Iris pigment epithelial cell (primary cell): Measurements from ENCODE around the gene RXFP3.
"Not testable (repeated sequence)": the region's sequence is repeated elsewhere in the genome, so short reads cannot be mapped to it uniquely, and the experiment has no call there.

Experiments used
- DNase-seq: peaks from one replicate; pipeline ENCODE4 v3.0.0-alpha.2; 2011; ENCODE audit warnings: low read depth

RXFP3 gene

DNA sequence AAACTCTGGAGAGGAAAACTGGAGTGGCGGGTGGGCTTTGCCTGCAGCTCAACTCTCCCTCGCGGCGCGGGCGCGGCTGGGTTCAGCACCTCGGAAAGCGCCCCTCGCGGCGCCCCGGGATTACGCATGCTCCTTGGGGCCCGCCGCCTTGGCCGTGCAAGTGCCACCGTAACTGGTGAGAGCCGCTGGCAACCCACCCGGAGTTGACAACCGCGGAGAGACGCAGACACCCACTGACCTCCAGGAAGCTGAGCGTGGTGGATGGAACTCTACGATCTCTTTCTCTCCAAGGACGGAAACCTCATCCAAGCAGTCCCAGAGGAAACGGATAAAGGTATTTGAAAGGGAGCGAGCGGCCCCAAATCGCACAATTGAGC is 194 bp upstream of the RXFP3 start:
- peak; percentile 68 for DNase-seq

DNA sequence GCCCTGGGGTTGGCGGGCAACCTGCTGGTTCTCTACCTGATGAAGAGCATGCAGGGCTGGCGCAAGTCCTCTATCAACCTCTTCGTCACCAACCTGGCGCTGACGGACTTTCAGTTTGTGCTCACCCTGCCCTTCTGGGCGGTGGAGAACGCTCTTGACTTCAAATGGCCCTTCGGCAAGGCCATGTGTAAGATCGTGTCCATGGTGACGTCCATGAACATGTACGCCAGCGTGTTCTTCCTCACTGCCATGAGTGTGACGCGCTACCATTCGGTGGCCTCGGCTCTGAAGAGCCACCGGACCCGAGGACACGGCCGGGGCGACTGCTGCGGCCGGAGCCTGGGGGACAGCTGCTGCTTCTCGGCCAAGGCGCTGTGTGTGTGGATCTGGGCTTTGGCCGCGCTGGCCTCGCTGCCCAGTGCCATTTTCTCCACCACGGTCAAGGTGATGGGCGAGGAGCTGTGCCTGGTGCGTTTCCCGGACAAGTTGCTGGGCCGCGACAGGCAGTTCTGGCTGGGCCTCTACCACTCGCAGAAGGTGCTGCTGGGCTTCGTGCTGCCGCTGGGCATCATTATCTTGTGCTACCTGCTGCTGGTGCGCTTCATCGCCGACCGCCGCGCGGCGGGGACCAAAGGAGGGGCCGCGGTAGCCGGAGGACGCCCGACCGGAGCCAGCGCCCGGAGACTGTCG is 976 bp downstream of the RXFP3 start:
- no peak for DNase-seq

DNA sequence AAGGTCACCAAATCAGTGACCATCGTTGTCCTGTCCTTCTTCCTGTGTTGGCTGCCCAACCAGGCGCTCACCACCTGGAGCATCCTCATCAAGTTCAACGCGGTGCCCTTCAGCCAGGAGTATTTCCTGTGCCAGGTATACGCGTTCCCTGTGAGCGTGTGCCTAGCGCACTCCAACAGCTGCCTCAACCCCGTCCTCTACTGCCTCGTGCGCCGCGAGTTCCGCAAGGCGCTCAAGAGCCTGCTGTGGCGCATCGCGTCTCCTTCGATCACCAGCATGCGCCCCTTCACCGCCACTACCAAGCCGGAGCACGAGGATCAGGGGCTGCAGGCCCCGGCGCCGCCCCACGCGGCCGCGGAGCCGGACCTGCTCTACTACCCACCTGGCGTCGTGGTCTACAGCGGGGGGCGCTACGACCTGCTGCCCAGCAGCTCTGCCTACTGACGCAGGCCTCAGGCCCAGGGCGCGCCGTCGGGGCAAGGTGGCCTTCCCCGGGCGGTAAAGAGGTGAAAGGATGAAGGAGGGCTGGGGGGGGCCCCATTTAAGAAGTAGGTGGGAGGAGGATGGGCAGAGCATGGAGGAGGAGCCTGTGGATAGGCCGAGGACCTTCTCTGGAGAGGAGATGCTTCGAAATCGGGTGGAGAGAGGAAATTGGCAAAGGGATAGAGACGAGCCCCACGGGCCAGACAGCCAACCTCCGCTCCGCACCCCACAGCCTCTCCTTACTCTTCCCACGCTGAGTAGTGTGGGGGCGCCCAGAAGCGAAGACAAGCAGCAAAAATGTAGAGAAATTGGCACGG is 1.7 kb downstream of the RXFP3 start:
- no peak for DNase-seq

DNA sequence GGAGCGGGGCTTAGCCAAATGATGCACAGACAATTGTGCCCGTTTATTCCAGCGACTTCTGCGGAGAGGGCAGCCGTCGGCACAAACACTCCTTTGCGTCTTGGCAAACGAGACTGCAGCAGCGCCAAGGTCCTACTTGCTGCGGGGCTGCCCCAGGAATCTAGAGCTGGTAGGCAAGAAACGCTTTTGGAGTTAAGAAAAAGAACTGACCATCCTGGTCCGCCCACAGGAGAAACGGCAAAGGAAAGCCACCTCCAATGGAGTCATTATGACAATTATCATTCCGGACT is 2.3 kb downstream of the RXFP3 start:
- DNase-seq: no peak

DNA sequence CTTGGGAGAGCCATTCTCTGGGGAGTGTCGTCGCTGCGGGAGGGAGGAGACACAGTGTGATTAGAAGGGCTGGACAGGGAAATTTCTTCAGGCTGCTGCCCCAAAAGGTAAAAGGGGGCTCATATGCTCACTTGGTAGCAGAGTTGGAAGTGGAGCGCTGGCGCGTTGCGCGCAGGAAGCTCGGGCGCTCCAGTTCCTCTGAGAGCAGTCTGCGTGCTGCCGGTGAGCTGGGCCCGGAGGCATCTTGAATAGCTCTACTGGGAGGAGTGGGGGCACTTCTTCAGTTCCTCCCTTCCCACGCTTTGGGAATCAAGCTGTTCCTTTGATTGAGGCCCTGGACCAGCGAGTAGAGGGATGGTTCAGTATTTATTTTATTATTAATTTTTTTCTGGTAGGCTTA is 2.7 kb downstream of the RXFP3 start:
- no peak for DNase-seq

DNA sequence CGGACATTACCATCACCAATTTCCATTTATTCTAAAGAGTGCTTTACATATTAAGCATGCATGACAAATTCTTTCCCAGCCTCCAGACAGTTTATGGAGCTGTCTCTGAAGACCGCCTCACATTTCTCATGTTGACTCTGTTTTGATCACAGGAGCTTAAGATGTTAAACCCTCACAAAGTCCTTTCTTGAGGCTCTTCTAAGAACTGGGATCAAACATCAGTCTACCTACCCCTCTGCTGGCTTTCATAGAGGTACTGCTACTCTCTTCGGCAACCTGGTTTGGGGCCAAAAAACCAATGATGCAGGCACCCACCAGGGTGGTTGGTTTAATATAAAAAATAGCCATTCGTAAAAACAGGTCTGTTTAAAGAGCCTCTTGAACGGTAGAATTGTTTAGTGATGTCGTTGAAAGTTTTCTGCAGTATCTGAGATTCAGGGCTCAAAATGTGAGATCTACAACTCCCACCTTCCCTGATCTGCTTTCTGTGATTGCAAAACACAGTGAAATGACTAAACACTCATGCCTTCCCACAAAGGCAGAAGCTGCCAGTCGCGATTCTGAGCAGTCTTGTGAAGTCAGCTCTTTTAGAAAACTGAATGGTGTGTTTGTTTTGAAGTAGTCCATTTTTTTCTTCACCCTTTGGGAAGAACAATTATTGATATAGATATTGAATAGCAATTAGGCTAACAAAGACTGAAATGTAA is 3.5 kb downstream of the RXFP3 start:
- peak; percentile 79 for DNase-seq

DNA sequence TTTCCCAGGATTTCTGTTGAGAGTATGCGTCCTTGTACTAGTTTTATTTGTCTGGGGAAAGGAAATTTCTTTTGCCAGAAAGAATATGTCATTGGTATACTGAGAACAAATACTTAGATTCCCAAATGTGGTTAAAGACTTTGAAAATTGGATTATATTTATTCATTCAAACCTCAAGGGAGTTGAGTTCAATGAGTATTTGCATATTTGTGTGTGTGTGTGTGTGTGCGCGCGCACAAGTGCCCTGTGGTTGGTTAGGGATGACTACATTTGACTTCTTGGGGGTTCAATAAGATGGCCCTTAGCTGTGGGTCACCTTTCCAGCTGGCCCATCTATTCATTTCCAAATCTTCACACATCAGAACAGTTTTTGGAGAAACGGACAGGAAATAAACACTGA is 4.9 kb downstream of the RXFP3 start:
- no peak for DNase-seq

DNA sequence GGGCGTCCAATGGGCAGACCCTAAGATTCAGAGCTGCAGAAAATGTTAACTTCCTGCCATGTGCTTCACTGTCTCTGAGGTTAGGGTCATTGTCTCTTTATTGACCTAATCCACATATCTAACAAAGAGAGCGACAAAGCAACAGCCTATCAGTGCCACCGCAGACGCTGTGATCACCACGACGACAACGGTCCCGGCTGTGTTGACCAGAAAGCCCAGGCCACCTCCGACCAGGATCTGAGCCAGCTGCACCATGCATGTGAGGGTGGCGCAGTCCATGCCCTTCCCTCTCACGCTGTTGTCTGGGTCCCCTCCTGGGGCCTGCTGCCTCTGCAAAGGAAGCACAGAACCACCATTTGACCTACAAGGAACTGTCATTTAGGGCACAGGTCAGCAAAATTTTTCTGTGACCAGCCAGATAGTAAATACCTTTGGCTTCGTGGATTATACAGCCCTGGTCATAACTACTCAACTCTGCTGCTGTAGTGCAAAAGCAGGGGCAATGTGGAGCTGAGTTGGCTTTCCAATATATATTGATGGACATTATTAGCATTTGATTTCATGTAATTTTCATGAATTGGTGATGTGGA is 8.5 kb downstream of the RXFP3 start:
- no peak for DNase-seq

DNA sequence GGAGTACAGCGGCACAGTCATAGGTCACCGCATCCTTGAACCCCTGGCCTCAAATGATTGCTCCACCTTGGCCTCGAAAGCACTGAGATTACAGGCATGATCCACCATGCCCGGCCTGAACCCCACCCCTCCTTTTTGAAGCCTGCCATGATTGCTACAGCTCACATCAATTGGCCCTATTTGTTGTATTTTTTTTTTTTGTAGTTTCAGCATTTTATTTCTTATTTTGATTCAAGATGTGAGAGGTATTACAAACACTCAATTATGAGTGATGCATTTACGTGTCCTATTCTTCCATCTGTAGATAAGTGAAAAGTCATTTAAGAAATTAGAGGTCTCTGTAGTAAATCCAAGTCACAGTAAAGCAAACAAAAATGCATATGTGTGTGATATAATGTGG is 16.0 kb downstream of the RXFP3 start:
- DNase-seq: not testable (repeated sequence)

DNA sequence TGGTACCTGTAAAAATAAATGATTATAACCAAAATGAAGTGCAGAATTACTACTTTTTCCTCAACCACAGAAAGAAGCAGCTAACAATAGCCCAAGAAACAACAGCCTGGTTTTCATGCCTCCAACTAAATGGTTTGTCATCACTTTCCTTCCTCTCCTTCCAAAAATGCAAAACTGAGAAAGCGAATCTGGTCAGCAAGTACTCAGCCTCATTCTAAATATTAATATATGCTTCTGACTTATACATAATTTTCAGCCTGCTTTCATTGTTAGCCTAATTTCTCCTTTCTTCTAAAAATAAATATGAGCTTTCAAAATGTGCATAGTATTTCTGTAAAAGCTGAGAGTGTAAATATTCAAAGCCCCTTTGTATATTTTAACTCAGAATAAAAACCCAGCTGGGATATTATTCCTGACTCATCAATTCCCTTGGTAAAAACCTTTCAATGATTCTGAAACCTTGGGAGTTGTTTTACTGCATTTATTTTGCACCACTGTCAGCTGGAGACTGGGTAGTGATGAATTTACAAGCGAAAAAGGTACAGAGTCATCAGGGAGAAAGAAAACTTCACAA is 21.5 kb downstream of the RXFP3 start:
- no peak for DNase-seq

DNA sequence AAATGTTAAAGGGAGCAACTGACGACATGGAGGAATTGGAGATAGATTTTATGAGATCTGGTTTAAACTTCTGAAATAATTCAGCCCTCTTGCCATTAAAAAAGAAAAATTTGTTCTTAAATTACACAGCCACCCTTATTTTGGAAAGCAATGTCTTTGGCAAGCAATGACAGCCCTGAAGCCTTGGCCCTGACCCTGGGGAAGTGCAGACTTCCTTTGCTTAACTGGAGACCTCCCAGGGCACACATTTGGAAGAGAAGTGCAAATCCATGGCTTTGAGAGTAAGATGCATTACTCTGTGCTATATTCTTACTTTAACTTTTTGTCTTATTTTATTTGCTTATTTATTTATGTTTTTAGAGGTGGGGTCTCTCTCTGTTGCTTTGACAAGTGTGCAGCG is 22.0 kb downstream of the RXFP3 start:
- no peak for DNase-seq

DNA sequence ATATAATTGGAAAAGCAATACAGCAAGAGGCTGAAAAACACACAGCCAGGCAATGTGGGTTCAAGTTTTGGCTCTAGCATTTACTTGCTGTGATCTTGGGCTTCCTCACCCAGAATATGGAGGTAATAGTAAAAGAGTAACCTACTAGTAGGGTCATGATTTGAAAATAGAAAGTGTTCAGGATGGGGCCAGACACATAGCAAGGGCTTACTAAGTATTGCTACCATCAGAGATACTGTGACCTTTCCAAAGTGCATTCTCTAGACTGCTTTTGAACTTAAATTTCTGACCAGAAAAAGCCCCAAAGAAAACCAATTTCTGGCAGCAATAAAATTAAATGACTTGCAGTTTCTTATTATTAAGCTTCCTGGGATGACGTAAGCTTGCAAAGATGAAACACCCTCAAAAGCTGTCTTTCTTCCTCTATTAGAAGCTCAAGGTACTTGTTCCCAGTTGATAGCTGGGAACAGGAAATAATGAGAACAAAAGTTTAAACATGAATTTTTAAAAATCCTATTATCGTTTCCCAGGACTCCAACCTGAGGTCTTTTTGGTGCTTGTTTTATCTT is 28.0 kb downstream of the RXFP3 start:
- DNase-seq: peak; percentile 9

DNA sequence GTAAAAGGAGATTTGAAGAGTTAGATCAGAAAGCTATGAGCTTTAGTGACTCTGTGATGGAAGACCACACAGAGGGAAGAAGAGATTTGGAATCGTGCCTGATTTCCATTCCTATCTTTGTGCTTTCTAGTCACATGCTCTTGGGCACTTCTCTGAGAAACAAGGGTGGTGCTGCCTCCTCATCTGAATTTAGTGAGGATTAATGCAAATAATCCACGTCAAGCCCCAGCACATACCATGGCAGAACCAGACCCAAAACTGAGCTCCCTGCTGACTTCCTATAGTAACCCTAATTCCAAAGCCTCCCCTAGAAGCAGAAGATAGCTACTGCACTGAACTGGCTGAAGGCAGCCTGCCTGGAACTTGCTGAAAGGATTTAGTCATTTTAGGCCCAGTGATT is 30.6 kb downstream of the RXFP3 start:
- no peak for DNase-seq

DNA sequence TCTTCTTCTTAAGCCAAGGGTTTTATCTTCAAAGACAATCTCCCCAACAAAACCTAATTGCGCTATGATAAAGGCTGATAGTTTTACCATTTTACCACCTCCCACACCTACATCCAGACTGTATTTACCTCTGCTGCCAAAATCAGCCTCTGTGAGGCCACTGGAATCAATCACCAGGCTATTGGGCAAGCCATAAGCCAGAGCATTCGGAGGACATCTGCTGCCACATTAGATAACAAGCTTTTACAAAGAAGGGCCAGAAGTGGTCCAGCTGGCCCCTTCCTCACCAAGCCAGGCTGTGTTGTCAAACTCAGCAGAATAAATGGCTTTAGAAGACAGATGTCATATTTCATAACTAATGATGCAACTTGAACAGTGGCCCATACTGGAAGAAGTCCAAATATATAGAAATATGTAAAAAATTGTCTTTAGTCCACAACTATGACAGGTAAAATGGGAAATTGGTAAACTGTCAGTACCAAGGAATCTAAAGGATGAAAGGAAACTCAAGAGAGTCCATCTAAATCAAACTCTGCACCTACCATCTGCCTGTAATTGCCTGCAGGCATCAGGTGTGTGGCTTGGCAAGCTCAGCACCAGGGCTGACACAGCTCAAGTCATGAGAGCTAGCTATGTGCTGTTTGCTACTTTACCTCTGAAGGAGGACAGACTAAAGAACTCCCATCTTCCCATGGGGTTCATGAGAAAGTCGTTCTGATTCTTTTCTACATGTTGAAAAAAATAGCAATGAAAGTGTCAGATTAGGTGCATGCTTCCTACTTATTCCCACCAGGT is 32.2 kb downstream of the RXFP3 start:
- DNase-seq: no peak

DNA sequence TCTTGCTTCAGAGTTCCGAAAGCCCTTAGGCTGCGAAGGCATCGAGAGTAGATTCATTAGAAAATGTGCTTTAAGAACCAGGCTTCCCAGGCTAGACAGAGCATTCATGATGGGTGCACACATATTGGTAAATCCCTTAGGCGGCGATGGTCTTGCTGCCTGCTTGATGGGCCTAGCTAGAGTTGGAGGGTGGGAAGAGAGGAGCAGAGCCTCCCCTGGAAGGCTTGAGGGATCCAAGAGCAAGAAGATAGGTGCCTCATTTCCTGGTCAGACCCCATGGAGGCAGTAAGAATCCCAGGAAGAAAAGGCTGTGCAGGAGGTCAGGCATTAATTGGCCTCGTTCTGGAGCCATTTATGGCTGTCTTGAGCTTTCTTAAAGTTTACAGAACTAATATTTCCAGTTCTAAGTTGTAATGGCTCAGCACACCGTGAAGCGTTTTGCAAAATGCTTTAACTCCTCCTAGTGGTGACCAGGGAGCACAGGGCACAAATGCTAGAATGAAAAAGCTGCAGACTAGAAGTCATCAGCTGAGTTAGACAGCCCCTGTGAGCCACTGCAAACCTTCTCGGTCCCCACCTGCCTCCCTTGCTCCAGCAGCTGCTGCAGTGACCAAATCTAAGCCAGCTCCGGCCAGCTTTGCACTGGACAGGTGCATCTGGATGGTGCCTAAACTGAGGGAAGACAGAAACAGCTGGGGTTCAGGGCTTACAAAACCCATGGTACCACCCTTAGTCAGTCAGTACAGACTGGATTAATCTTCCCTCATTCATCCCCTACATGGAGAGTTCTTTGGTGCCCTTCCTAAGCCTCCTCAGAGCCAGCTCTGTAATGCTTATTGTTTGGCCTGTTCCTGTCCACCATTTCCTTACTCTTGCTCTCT is 33.6 kb downstream of the RXFP3 start:
- peak; percentile 73 for DNase-seq

DNA sequence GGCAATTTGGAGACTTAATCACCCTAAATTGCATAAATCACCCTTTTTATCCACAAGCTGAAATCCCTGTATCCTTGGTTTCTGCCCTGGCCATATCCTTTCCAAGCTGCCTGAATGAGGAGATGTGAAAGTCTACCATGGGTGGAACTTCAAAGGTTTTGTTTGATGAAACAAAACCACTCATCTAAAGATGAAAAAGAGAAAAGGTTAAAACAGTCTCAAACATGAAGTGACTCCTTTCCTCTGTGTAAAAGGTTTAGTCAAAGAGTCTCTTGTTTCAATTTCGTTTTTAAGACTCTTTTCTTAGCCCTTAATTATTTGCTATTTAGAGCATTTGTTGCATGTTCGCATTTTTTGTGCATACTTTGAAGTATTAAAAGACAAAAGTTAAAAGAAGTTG is 37.1 kb downstream of the RXFP3 start:
- DNase-seq: no peak

DNA sequence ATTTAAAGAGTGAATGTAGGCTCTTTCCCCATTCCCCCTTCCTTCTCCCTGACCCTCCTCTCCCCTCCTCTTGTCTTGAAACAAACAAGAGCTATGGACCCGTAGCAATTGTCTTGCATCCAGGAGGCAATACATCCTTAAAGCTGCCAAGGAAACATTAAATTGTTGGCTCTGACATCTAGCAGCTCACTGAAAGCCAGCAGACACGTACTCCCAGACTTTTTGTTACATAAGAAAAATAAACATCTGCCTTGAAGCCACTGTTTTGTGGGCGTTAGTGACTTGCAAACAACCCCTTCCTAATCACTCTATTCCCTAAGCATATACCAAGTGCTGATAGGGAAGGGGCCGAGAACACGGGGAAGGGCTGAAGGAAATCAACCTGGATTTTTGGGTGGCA is 39.7 kb downstream of the RXFP3 start:
- peak; percentile 15 for DNase-seq

DNA sequence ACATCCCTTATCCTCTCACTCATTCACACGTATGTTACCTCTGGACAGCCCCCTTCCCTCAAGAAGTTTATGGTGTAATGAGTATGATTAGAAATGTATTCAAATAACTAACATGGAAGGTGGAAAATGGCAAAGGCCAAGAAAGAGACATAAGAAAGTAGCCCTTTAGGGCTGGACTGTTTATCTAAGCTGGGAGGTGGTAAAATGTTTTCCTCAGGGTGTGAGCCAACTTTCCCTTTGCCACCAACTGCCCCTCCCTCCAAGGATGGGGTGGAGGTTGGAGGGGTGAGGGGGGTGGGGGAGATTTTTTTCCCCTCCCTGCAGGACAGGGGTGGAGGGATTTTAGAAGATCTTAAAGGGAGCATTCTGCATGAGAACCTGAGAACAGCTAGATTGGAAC is 40.1 kb downstream of the RXFP3 start:
- DNase-seq: no peak

DNA sequence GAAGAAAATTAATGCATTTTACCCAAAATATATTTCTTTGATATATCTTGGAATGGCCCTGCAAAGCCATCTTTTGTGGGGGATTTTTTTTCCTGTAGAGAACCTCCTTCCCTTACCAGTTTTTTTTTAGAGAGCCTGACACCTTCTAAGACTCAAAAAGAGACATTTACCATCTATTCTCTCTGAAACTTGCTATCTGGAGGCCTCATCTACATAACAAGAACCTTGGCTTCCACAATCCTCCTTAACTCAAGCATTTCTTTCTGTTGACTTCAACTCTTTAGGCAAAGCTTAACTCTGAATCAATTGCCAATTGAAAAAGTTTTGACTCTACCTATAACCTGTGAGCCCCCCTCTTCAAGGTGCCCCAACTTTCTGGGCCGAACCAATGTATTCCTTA is 42.1 kb downstream of the RXFP3 start:
- DNase-seq: no peak

DNA sequence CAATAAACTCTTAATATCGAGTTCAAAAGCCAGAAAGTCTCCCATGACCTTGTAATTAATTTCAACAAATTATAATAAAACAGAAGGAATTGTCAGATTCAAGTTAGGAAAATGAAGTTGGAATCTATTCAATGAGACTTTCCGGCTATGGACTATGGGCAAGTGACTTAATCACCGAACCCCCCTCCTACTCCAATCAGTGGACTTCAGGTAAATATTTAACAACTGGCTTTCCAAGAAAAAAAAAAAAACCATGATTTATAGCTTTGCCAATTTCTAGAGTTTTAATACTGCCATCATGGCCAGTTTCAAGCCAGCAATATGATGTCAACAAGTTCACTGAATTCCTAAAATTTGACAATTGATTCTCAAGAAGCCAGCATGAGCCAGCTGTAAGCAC is 43.8 kb downstream of the RXFP3 start:
- DNase-seq: no peak
